NCI-H526 (cell line): ENCODE data around the gene MTMR2.
"Not testable (repeated sequence)": the region's sequence is repeated elsewhere in the genome, so short reads cannot be mapped to it uniquely, and the experiment has no call there.

ENCODE experiments used
- DNase-seq, 2 experiments: peaks; one replicate each; lab custom pipeline; 2025; lab: John Stamatoyannopoulos, UW

Gene MTMR2

DNA sequence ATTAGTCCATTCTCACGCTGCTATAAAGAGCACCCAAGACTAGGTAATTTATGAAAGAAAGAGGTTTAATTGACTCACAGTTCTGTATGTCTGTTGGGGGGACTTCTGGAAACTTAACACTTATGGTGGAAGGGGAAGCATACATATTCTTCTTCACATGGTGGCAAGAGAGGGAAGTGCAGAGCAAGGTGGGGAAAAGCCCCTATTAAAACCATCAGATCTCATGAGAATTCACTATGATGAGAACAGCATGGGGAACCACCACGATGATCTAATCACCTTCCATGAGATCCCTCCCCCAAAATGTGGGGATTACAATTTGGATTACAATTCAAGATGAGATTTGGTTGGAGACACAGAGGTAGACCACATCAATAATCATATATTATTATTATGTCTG is 107.9 kb downstream of the MTMR2 start:
- no peak for DNase-seq

DNA sequence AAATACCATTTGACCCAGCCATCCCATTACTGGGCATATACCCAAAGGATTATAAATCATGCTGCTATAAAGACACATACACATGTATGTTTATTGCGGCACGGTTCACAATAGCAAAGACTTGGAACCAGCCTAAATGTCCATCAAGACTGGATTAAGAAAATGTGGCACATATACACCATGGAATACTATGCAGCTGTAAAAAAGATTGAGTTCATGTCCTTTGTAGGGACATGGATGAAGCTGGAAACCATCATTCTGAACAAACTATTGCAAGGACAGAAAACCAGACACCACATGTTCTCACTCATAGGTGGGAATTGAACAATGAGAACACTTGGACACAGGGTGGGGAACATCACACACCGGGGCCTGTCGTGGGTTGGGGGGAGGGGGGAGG is 112.9 kb downstream of the MTMR2 start:
- not testable (repeated sequence) for DNase-seq

DNA sequence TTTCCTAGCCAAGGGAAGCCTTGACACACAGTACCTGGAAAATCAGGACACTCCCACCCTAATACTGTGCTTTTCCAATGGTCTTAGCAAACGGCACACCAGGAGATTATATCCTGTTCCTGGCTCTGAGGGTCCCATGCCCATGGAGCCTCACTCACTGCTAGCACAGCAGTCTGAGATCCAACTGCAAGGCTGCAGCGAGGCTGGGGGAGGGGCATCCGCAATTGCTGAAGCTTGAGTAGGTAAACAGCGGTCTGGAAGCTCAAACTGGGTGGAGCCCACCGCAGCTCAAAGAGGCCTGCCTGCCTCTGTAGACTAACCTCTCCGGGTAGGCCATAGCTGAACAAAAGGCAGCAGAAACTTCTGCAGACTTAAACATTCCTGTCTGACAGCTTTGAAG is 117.4 kb downstream of the MTMR2 start:
- DNase-seq, result not testable (repeated sequence)

DNA sequence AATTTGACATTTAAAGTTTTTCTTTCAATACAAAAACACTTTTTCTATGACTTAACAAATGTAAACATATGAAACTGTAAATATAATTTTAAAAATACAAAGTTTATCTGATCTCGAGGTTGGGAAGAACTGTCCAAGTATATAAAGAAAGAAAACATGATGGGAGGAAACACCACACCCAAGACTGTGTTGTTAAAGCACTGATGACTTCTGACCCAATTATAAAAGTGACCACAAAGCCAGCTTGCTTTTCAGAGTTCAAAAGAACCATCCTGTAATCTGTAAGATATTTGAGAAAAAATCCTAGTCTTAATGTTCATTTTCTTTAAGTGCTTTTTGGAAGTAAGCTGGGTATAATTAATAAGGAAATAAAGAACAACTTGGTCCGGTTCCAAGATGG is 118.0 kb downstream of the MTMR2 start:
- DNase-seq, result no peak

DNA sequence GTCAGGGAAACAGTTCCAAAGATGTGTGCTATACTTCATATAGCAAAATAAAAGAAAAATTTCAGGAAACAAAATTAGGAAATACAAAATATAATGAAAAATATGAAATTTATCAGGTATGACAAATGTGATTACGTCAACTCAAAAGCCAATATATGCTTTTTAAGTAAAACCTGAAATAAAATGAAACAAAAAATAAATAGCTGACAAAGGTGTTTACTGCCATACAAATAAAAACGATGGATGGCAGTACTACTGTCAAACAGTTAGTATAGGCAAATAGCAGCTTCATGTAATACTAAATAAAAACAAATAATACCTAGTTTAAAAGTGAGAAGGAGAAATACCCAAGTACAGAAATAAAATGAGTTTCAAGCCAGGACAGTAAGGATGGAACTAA is 119.9 kb downstream of the MTMR2 start:
- no peak for DNase-seq

DNA sequence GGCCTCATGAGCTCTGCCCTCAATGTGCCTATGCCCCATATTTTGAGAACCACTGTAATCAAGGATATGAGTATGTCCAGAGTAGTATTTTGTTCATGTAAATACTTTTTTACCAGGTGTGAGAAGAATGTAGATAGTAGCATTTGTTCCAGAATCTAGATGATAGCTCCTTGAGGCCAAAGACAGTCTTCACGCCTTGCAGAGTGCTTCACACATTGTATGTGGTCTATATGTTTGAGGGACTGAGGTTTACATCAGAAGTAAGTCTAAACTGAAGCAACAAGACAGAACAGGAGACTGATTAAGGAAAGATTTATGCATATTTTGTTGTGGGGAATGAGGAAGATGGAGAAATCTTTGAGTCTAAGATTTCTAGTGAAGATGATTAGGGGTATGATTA is 121.1 kb downstream of the MTMR2 start:
- DNase-seq, result no peak

DNA sequence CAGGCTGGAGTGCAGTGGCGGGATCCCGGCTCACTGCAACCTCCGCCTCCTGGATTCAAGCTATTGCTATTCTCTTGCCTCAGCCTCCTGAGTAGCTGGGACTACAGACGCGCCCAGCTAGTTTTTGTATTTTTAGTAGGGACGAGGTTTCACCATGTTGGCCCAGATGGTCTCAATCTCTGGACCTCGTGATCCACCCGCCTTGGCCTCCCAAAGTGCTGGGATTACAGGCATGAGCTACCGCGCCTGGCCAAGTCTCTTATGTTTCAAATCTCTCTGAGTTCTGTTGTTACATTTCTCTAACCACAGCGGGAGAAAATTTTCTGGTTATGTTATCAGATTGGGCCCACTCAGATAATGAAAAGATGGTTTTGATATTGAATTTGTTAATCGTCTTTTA is 123.5 kb downstream of the MTMR2 start:
- no peak for DNase-seq

DNA sequence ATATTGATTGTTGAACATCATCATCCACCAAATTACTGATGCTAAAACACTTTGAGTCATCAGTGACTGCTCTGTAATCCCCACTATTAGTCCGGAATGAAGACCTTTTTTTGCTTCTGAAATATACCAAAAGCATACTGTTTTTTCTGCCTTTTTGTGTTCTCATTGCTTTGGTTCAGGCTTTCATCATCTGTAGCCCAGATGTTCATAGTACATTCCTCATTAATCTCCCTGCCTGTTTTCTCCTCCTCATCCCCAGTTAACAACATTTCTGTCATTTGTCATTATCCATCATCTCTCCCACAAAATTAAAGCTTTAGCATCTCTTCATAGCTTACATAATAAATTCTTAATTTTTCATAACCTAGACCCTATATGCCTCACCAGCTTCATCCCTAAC is 124.4 kb downstream of the MTMR2 start:
- no peak for DNase-seq

DNA sequence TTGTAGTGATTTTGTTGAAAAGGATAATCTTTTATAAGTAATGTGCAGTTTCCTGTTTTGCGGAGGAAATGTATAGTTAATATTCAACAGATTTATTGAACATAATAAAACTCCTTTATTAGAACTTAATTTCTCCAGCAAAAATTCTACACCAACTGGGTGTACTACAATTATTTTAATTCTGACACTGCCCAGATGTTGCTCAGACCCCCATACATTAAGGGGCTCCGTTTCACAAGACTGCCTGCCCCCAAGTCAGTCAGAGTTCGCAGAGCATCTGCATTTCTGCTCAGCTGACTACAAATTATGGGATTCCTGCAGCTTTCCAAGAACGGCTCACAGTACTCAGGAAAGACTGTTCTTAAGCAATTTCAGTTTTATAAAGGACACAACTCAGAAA is 127.4 kb downstream of the MTMR2 start:
- DNase-seq, result no peak

DNA sequence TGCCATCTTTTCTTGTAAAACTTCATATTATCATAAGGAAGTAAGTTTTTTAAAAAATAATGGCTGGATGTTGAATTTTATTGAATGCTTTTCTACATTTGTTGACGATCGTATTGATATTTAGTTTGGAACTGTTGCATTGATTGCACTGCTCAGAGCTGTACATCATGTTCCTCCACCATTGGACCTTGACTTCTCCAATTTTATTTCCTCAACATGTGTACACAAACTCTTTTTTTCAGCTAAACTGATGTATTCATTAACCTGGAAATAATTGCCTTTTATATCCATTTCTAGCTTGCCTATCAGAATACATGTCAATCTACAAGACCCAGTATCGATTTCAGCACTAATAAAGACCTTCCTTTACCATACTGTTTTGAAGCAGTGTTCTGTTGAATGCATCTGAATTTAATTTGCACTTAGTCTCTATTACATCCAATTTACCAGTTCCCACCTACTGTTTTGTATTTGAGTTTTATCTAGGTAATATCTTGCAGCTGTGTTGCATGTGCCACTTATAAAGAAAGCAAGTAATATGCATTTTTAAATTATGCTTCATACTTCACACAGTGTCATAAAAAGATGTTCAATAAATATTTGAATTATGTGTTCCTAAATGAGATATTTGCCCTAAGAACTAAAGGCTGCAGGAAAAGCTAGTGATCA is 128.1 kb downstream of the MTMR2 start:
- no peak for DNase-seq

DNA sequence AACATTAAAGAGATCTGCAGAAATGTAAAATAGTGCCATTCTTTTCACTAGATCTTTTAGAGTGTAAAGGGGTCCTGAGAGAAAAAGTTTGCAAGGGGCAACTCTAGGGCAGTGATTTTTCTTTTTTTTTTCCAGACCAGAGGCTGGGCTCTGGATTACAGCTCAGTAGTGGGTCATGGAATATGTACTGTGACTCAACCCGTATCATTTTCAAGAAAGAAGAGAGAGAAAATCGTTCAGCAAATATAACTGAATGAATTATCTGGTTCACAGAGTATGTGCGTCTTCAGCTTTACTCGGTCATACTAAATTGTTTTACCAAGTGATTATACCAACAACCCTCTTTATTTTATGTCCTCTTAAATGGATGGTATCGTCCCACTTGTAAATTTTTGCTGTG is 129.8 kb downstream of the MTMR2 start:
- no peak for DNase-seq

DNA sequence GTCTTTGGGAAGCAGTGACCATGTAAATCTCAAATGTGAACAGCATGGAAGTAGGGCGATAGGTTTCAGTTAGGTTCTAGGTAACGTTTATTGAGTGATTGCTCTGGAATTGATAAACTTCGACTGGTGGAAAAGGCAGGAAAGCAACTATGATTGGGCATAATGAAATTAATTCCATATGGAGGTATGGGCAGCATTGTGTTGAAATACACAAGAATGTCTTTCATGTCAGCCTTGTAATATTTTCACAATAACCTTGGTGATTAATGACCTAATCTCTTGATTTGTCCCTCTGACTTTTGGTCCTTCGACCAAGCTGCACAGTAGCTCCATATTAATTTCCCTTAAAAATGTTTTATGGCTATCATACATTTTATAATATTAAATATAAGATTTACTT is 130.8 kb downstream of the MTMR2 start:
- no peak for DNase-seq

DNA sequence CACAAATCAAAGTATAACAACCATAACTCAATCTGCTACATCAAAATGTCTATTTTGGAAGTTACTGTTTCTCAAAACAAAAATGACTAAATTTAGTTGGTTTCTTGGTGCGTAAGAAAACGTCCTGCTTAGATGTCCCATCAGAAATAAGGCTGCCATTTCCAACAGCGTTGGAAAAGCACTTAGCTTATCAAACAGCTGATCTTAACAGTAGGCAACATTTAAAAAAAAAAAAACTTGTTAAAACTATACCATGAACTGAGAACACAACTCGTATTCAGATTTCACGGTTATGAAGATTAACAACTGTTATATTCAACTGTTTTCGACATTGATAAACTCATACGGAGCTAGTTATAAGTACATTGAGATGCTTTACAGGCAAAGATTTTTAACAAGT is 131.2 kb downstream of the MTMR2 start:
- DNase-seq, result no peak

DNA sequence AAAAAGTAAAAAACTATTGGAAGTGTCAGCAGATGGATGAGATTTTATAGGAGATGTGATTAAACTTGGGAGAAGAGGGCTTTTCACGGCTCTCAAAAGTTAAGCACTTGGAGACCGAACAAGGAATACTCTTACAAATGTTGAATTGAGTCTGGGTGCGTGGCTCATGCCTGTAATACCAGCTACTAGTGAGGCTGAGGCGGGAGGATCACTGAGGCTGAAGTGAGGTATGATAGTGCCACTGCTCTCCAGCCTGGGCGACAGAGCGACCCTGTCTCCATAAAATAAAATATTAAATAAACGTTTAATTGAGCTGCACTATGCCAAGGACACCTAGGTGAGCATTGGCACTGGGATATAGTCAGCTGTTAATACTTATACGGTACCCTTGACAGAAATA is 131.7 kb downstream of the MTMR2 start:
- DNase-seq, result no peak

DNA sequence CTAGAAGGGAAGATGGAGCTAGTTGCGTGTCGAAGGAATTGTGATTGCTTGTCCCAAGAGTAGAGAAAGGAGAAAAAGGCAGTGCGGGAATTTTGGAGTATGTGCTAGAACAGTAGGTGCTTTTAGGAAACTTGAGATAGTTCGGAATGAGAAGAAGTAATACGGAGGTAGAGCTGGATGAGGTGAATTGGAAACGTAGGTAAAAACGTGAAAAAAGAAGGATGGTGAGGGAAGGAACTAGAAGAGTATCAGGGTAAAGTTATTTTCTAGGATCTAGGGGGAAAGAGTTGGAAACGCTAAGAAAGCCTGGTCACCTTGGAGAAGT is 132.2 kb downstream of the MTMR2 start:
- DNase-seq, result no peak

DNA sequence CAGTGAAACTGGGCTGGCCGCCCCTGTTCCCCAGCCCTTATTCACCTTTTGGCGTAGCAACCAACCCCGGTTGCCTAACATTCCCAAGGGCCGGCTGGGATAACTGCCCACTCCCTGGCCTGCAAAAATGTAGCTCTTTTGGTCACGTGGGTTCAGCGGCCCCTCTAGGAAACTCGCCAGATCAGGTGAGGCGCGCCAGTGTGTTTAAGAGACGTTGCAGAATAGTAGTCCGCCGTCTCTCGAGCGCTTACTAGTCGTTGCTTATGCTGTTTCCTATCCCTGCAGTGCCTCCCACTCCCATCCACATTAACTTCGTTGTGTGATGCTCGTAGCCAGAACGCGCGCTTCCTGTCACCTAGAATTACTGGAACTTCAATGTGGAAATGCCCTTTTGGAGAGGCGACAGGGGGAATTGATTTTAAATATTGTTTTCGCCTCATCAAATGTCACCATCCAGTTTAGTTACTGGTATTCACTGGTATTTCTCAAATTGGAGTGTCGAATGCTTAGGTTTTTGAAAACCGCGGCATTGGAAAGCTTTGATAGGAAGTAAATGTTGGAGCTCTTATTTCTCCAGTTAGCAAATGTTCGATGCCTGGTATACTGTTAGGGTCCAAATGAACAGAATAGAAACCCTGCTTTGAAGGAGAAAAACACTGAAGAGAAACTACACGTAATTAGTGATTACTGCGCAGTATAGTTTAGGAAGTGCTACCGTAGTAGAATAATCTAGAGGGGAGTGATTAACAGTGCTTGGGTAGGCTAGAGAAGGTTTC is 132.8 kb downstream of the MTMR2 start:
- peak; percentile 90 to 94 for DNase-seq

DNA sequence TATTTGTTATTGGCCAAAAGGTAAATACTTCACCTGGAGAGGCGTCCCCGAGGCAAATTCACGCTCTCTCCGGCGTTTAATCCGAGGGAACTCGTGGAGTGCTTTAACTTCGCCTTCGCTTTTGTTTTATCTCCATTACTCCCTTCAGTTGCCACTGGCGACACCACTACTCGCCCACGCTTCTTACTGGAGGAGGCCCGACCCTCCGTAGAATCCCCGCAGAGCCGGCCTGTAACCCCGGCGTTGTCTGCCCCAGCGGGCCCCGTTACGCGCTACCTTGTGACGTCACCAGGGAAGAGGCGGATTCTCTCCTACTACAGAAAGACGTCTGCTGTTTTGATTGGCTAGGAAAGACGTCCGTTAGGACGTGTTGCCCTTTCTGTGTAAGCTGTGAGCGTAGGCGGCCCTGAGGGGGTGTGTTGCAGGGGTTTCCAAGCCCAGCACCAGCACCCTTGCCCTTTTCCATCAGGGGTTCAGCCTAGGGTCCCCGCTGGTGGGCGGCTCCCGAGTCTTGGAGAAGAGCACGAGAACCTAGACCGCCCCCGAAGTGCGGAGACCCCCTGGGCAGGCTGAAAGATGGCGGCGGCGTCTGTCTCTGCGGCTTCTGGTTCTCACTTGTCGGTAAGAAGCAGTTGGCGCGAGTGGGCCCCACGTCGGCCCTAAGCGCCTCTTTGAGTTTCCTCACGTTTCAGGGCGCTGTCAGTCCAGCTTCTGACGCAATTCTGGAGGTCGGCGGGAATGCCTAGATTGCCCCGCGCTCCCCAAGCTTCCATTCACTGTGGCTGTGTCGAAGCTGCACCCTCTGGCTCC is 133.6 kb downstream of the MTMR2 start, which contains the start of gene CEP57:
CEP57 (plus strand) TSS at position 376 of the 810 bp plus-strand sequence; CDS start at position 577, 201 bp downstream.
- peak; percentile 98 to 99 for DNase-seq

DNA sequence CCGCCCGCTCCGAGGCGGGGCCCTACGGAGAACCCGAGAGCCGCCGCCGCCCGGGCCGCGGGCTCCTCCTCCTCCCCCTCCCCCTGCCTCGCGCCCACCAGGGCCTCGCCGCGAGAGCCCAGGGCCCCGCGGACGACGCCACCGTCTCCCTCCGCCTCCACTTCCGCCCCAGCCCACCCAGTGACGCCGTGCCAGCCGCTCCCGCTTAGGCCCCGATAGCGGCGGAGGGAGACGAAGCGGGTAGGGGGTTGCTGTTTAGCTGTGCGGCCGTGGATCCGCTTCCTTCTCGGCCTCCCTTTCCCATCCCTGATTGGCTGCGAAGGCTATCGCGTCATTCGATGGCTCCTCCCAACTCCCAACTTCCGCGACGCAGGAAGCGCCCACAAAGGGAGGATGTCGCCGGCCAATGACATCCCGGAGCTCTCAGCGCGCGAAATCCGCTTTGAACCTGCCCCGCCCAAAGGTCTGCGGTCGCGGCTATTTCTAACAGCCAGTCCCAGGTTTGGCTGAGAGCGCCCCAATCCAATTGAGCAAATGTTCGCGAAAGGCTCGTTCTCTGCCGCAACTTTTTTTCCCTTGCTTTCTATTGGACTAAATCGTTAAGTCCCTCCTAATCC is 134.3 kb downstream of the MTMR2 start, which contains the start of gene FAM76B:
FAM76B (minus strand) TSS at position 277 of the 617 bp plus-strand sequence. CDS start 304 bp downstream, outside the sequence.
- DNase-seq, result peak; percentile 100

DNA sequence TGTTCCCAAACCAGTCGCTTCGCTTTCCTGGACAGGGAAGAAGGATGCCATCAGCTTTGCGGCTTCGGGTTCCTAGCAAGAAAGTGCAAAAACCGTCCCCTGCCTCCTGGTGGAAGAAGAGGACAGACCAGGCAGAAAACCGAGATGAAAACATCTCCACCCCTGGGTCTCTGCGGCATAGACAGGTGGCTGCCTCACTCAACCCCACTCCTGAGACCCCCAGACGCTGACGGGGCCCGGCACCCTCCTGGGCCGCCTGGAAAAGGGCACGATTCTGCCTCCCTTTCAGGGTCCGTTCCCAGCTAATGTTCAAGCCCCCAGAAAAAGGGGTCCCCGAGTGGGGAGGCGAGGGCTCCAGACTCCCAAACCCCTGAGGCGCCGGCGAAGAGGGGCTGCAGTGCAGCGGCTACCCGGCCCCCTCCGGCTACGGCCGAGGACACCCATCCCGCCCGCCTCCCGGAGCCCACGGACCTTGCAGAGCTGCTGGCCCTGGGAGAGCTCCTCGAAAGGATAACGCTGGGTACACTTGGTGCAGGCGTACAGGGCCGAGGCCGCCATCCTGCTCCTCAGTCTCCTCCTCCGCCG is 134.9 kb downstream of the MTMR2 start:
- peak; percentile 71 to 74 for DNase-seq
